ENCODE data around the gene PARD3.

DNA sequence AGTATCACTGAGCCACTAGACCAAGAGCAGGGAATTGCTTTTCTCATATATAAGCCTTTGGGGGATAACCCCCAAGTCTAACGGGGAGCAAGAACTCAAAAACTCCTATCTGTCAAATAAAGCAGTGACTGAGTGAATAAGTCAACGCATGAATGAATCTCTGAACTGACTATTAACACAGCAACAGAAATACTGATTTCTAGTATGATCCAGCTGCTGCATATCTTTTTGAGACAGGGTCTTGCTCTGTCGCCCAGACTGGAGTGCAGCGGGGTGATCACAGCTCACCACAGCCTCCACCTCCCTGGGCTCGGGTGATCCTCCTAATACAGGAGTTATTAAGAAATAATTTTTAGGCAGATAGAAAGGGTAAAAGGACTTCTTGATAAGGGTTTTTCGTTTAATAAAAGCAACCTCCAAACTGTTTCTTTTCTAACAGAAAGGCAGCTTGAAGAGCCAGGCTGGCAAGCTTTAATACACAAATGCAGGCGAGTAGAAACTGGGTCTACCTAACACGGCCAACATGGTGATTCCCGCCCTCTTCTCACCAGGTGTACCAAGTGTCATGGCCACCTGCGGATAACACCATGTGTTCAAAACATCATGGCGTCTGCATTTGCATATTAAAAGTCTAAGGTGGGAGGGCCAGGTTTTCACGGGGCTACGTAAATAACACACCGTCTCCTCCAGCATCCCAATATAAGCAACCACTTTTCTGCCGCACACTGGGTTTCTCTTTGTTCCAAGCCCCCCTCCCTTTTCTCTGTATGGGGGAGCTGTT, 631.9 kb downstream of the PARD3 start:
- no peak for TF ChIP-seq CTCF (IDR thresholded peaks at IDR 0.05)
- no peak for TF ChIP-seq POLR2AphosphoS5 (IDR thresholded peaks at IDR 0.05)
